ENCODE data around the gene MTARC2. TPM values are rescaled to one million over a fixed set of nuclear protein-coding genes. Genes with fewer than 3 reads are reported as not detected.
A peak's percentile ranks its signal among the peaks of the same experiment; 100 is the strongest.

MTARC2 gene
- total and polyA plus RNA-seq, 2 of the 13 experiments (the other 11 are each of a cell fraction or from before 2014, with no cell fraction given), result 8.5 to 10.1 TPM

- TF ChIP-seq ZNF747 (CRISPR knock-in tag; IDR thresholded peaks at IDR 0.05; ENCODE audit: borderline replicate concordance) (no peak), ZBTB40 (IDR thresholded peaks at IDR 0.05) (no peak), ZBTB40 (CRISPR knock-in tag; IDR thresholded peaks at IDR 0.05) (no peak), MLXIP (CRISPR knock-in tag; IDR thresholded peaks at IDR 0.05; ENCODE audit: borderline replicate concordance) (no peak), ZNF503 (CRISPR knock-in tag; IDR thresholded peaks at IDR 0.05) (no peak), SNAPC5 (CRISPR knock-in tag; IDR thresholded peaks at IDR 0.05; ENCODE audit: borderline replicate concordance) (no peak), ARID4A (CRISPR knock-in tag; IDR thresholded peaks at IDR 0.05; ENCODE audit: borderline replicate concordance) (no peak), ZFYVE20 (CRISPR knock-in tag; IDR thresholded peaks at IDR 0.05; ENCODE audit: borderline replicate concordance, low read depth) (no peak), CREBL2 (CRISPR knock-in tag; IDR thresholded peaks at IDR 0.05; ENCODE audit: borderline replicate concordance) (peak; percentile 11; the same call in 1 of the 2 replicates)
Measured at GRCh38 chr1:220787069-220787619, 39.0 kb downstream of the MTARC2 start (continued).

Measured in HepG2 (cell line).